HG03442 (cell line): ENCODE measurements around the gene INPP4B.

Source experiments
- ATAC-seq: cut with Tn5 transposase; IDR thresholded peaks from one replicate; pipeline ENCODE4 v1.9.1; 2021; ENCODE audit warnings: mild to moderate bottlenecking, moderate library complexity; ENCODE audit not compliant: unreplicated experiment

The INPP4B gene

DNA sequence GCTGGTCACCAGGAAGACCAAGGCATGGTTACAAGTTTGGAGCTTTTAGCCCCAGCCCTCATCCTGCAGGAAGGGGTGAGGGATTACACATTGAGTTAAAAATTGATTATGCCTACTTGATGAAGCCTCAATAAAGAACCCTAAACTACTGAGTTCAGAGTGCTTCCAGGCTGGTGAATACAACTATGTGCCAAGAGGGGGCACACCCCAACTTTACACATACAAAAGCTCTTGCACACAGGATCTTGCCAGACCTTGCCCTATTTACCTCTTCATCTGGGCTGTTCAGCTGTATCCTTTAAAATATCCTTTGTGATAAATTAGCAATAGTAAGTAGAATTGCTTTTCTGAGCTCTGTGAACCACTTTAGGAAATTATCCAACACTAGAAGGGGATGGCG, 489.3 kb downstream of the INPP4B start:
- no peak for ATAC-seq

DNA sequence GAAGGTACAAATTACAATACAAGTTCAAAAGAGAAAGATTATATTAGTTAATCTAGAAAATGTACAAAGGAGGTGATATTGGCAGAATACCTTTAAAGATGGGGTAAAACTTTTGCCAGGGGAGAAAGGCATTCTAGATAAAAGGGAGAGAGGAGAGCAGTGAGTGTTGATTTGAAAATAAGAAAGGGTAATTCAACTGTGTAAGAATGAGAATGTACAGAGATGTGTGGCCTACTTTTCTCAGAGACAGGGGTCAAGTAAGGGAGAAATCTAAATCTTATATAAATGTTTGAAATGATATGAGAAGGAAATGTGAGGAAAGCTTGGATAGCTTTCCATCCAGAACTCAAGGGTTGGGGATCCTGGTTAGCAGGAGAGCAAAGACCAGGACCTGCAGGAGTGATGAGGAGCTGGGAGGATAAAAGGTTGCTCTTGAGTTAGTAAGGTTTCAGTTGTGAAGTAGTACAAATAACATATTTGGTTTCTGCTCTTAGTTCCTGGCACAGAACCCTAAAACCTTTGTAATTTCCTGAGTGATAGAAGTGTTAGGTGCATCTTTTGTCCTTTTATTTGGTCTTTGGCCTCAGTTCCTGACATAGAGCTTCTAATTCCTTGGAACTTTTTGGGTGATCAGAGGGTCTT, 489.9 kb downstream of the INPP4B start:
- no peak for ATAC-seq

DNA sequence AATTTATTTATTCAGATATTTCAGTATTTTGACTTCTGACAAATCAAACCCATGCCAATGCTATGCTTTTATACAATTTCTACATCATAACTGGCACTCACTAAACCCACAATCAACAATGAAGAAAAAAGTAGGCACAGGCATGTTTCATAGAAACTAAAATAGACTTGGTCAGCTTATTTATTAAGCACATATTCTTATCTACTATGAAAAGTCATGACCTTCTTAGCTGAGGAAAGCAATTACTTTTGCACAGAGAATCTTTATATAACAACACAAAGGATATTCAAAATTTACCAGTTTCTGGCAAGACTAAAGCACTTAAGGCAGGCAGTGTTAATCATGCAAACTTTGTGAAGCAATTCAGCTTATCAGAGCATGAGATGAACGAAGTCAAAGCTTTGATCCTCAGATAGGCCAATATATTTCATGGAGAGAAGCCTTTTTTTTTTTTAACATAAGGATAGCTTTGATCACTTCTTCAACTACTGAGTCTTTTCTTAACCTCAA, 490.6 kb downstream of the INPP4B start:
- no peak for ATAC-seq

- no peak for ATAC-seq
Observed at GRCh38 chr4:142354794-142355420, 491.2 kb downstream of the INPP4B start.

- ATAC-seq = no peak
Observed at GRCh38 chr4:142354041-142354440, 492.1 kb downstream of the INPP4B start.

GRCh38 chr4:142353149-142353738, 492.9 kb downstream of the INPP4B start:
- ATAC-seq = peak; percentile 74

- no peak for ATAC-seq
Observed at GRCh38 chr4:142352712-142353111, 493.4 kb downstream of the INPP4B start.

GRCh38 chr4:142351958-142352357, 494.1 kb downstream of the INPP4B start:
- no peak for ATAC-seq

DNA sequence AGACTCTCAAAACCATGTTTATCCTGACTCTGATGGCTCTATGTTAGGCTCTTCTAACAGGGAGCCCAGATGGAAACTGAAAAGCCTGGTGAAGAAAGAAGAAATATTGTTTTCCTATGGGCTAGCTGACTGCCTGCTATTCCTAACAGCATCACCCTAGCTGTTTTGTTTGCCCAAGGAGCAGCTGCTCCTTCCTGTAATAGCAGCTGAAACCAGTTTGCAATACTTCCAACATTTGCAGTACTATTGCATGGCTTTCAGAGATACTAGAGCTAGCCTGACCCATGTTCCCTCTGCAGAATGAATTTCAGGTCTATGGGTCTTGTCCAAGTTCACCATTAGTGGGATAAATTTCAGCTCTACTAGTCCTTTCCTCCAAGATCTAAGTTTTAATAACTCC, 495.2 kb downstream of the INPP4B start:
- no peak for ATAC-seq

DNA sequence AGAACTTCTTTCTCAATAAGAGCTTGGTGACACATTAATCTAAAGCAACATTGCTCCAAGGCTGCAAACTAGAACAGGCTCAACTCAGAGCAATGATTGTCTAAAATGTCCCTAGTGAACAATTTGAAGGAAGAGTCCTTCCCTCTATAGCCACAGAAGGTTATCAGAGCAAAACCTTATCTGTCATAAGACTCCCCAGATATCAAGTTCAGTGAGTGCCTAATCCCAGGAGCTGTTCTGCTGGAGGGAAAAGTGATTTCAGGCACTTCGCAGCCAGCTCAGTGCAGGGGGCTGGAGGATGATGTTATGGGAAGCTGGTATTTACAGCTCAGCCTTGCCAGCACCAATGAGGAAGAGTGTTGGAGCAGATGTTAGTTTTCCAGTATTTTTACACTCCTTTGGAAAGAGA, 497.5 kb downstream of the INPP4B start:
- ATAC-seq = no peak

- no peak for ATAC-seq
Observed at GRCh38 chr4:142347241-142347640, 498.9 kb downstream of the INPP4B start.

DNA sequence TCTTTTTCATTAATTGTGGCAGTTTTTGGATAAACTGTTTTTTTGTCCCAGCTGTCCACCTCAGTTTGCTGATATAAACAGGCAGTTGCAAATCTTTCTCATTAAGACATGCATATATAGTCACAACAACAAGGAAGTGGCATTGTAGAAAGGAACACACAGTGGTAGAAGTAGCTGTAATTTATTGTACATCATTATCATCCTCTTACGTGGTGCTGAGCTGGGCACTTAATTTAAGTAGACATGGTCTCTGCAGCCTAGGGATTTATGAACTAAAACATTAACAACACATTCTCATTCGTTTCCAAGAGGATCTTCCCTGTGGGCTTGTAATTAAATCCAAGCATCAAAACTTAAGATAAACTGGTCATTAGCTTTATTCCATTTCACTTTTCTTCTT, 500.2 kb downstream of the INPP4B start:
- ATAC-seq = no peak

DNA sequence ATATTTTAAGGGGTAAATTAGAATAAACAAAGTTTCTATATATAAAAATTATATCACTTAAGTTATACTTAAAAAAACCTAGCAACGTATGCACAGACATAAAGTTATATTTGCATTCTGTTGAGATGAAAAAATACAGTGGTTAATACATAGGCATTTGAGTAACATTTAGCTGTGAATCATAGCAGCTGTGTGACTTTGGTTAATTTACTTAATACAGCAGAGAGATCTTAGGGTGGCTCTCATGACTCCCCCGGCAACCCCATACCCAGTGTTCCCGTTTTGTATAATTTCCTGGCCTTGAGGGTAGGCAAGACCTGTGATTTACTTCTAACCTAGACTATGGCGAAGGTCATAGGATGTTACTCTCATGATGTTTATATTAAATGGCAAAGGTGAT, 504.8 kb downstream of the INPP4B start:
- no peak for ATAC-seq

DNA sequence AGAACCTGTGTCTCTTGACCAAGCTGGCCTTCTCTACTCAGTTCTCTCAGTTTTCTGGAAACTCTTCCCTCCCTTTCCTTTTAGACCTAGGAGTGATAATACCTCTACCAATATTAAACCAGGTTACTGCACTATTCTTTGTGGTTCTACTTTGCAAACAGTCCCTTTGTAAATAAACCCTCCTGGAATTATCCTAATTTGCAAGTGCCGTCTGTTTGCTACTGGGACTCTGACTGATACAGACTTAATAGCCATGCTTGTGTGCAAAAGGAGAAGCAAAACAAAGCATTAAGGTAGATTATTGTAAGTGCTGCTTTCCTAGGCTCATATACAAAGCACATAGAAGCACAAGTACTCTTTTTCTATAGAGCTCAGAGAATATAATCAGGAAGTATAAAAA, 507.0 kb downstream of the INPP4B start:
- no peak for ATAC-seq

GRCh38 chr4:142336251-142336934, 509.7 kb downstream of the INPP4B start:
- no peak for ATAC-seq

DNA sequence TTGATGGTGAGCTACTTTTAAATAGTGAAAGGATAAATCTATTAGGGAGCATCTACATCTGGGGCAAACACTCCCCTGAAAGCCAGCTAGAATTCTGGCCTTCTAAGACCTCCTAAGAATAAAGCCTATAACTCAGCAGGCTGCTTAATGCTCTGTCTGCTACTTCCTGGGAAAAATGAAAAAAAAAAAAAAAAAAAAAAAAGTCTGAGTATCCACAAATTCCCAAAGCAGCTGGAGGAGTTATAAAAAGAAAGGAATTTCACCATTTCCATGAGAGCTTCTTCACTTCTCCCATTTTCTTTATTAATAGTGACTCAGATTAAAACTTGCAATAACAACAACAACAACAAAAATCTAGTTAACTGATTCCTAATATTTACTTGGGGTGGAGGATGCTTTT, 511.2 kb downstream of the INPP4B start:
- no peak for ATAC-seq

GRCh38 chr4:142331646-142332045, 514.5 kb downstream of the INPP4B start:
- ATAC-seq = no peak

DNA sequence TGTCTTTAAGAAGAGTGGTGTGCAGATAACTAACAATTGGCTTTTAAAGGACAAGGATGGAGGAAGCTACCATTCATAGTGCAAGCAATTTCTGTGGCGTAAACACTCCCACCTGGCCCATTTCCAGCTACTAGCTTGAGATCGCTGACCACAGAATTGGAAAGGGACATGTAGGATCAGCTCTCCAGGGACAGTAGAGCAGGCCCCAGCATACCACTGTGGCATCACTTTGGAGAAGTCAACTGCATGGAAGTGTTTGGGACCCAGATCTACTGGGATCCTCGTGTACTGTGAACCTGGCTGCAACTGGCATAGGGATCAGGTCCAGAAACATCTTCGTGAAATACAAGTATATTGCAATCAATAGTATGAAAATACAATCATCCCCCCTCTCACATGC, 515.0 kb downstream of the INPP4B start:
- ATAC-seq = no peak

- no peak for ATAC-seq
Observed at GRCh38 chr4:142330311-142330710, 515.8 kb downstream of the INPP4B start.

- ATAC-seq = no peak
Observed at GRCh38 chr4:142329313-142329712, 516.8 kb downstream of the INPP4B start.

DNA sequence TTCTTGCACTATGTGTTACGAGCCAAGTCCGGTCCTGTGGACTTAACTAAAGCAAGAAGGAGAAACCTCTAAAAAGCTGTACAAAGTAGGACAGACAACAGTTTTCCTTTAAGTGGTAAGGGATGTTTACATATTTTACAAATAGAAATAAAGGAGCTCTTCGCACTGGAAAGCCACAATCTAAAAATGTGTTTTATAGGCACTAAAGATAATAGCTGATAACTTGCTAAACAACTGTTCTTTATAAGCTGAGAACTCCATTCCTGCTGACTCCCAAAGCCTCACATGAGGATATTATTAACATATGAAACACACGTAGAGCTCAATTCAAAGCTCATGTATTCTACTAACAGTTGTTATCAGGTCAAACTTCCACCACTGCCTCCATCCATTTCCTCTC, 519.9 kb downstream of the INPP4B start:
- ATAC-seq = no peak

- peak; percentile 52 for ATAC-seq
Observed at GRCh38 chr4:142324572-142324971, 521.5 kb downstream of the INPP4B start.
